ENCODE results near the gene RPL36.

GRCh38 chr19:5696196-5697021, 6.3 kb downstream of the RPL36 start:
- no peak; the same call in 1 of the 2 replicates for TF ChIP-seq POLR2AphosphoS5 (IDR thresholded peaks at IDR 0.05; ENCODE audit: low read depth, low read length)
- TF ChIP-seq POLR2A (IDR thresholded peaks at IDR 0.05; ENCODE audit: low read depth, low read length), result no peak
- no peak for TF ChIP-seq TAF1 (IDR thresholded peaks at IDR 0.05; ENCODE audit: borderline replicate concordance, low read depth, low read length)

All from GM12892 (cell line).